Naive thymus-derived CD8-positive, alpha-beta T cell (primary cell): Measurements from ENCODE around the gene SSBP2. TPM values are rescaled to one million over a fixed set of nuclear protein-coding genes. Genes with fewer than 3 reads are reported as not detected.

Experiments
- ATAC-seq, 2 donors: fragments of 150-1000 bp; cut with Tn5 transposase in 1 of 2; sonication (Bioruptor Pico), chemical (Tn5 transposase) in 1 of 2; 1 replicate in 1 of 2; 2 replicates in 1 of 2; pipeline ENCODE4 v1.10.0; 2021; ENCODE audit warnings: mild to moderate bottlenecking in 2 of 2, moderate library complexity in 2 of 2
- POLR2A ChIA-PET: fragments of 350-600 bp; sonication (Branson Sonifier 250); formaldehyde crosslinking; loops from one replicate; lab custom pipeline; 2021; ENCODE audit warnings: antibody characterized with exemption; lab: Charles Lee
- DNase-seq, 10 donors: peaks; one replicate each; pipeline versions ENCODE4 v3.0.0 to v3.0.0-alpha.2; 2020 to 2022
- H3K27ac Mint-ChIP-seq, 10 donors: one replicate each; pipeline ENCODE4 v1.8.0; 2020 to 2022; ENCODE audit warnings: mild to moderate bottlenecking in 10 of 10, mixed read lengths in 10 of 10, moderate library complexity in 4 of 10, inconsistent platforms in 1 of 10
- H3K27me3 Mint-ChIP-seq, 5 donors: one replicate each; pipeline ENCODE4 v1.8.0; 2021 to 2022; ENCODE audit warnings: mixed read lengths in 5 of 5
- H3K36me3 Mint-ChIP-seq, 3 donors: one replicate each; pipeline ENCODE4 v1.8.0; 2020 to 2022; ENCODE audit warnings: mixed read lengths in 3 of 3, mild to moderate bottlenecking in 2 of 3, inconsistent platforms in 1 of 3
- H3K4me1 Mint-ChIP-seq, 4 donors: one replicate each; pipeline ENCODE4 v1.8.0; 2021 to 2022; ENCODE audit warnings: mixed read lengths in 4 of 4
- H3K4me3 Mint-ChIP-seq, 10 donors: one replicate each; pipeline ENCODE4 v1.8.0; 2020 to 2022; ENCODE audit warnings: mild to moderate bottlenecking in 10 of 10, mixed read lengths in 10 of 10, moderate library complexity in 6 of 10, inconsistent platforms in 1 of 10
- H3K9me3 Mint-ChIP-seq, 9 donors: one replicate each; pipeline ENCODE4 v1.8.0; 2020 to 2022; ENCODE audit warnings: mixed read lengths in 9 of 9, mild to moderate bottlenecking in 3 of 9, inconsistent platforms in 1 of 9, moderate library complexity in 1 of 9
- polyA plus RNA-seq, 3 donors: library from polyadenylated mRNA; unstranded; fragments of 300-500 nt; fragmentation: Illumina TruSeq; gene quantifications; one replicate each; pipeline ENCODE4 v1.2.3, GENCODE V29; 2021
- total RNA-seq, 8 experiments: library from RNA in 2 of 8; stranded (reverse) in 2 of 8; gene quantifications; one replicate each; pipeline ENCODE4 v1.2.3 and lab custom pipeline; 2021 to 2026

Gene SSBP2
- total and polyA plus RNA-seq, 5 experiments from 2014 or later = 36.4 to 43.8 (median 40.2) TPM

DNA sequence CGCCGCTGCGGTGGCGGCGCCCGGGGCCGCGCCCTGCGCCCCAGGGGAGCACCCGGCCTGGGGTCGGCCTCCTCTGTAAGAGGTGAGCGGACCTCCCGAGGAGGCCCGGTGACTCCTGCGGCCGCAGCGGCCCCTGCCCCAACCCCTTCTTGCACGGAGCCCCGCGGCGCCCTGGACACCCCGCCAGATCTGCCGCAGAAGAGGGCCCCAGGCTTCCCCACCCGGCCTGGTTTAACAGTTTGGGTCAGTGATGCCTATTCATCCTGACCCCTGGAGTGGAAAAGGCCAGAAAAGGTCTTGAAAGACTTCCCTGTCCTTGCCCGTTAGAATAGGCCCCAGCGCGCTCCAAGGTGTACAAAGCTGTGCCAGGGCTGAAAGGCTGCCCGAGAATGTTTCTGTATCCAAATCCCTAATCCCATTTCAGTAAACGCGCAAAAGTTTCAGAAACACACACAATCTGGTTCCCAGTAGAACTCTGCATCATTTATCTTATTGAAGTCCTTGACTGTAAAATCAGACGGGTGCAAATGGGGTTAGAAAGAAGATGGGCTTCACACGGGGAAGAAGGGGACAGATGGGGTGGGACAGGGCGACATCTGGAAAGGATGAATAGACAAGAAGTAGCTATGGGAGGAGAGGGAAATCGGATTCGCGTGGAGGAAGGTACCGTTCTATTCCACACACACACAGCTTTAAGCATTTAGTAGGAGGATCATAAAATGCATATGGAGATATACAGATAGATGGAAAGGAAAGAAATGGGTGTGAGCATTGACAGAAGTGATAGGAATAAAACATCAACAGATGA lies 1.1 kb upstream of the SSBP2 start:
- peak in 4 of 10 donors; percentile 3 to 63 (median 12) for DNase-seq
- Mint-ChIP-seq H3K27me3 (no peaks in the 10 kb centered on the region), H3K36me3 (no peaks in the 10 kb centered on the region), H3K9me3 (peaks cover 0 to 3% (median 0%) of the 10 kb centered on the region in 9 donors), H3K27ac (peak overlapping the region; percentile 7 to 98 (median 64)), H3K4me1 (peaks cover 10 to 35% (median 31%) of the 10 kb centered on the region in 4 donors), H3K4me3 (peak overlapping the region; percentile 75 to 99 (median 90))
- POLR2A ChIA-PET = interaction anchor here (0.7 to 4.3 kb wide), 7 partner anchors 7 to 1771 kb away, joined by 3 to 190 read pairs (median 7); no protein-coding TSS in a partner anchor
- no peak for ATAC-seq

DNA sequence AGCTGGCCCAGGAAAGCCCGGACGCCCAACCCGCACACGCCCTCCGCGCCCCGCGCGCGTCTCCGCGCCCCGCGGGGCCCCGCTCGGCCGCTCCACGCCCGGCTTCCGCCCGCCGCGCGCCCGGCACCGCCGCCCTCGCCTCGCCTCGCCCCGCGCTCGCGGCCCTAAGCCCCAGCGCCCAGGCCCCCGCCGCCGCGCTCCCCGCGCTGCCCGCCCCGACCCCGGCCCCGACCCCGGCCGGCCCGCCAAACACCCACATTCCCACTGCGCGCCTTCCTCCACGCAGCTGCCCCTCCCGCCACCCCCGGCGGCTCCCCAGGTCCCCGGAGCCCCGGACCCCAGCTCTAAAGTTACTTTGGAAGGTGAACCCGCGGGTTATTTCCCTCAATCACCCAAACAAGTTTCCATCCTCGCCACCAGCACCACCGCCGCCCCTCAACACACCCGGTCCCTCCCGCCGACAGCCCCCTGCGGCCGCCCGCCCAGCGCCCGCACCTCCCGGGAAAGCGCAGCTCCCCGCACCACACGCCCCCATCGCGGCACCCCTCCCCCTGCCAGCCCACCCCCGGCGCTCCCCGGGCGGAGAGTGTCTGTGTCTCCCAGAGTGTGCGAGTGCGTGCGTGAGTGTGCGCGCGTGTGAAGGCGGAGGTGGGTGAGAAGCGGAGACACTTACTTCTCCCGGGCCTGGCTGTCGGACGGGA lies 439 bp downstream of the SSBP2 start:
- Mint-ChIP-seq H3K36me3 (no peaks in the 10 kb centered on the region), H3K9me3 (peaks cover 0 to 3% (median 0%) of the 10 kb centered on the region in 9 donors), H3K4me3 (peak overlapping the region; percentile 85 to 99 (median 92)), H3K27me3 (no peaks in the 10 kb centered on the region), H3K4me1 (peaks cover 15 to 47% (median 43%) of the 10 kb centered on the region in 4 donors), H3K27ac (peak overlapping the region; percentile 64 to 98 (median 96))
- DNase-seq (peak in 7 of 10 donors; percentile 25 to 48 (median 30)), ATAC-seq (peak; percentile 9 to 22)
- POLR2A ChIA-PET = interaction anchor here (0.5 to 4.3 kb wide), 18 partner anchors 9 to 783 kb away, joined by 3 to 190 read pairs (median 5); partner anchors contain the start of genes ATG10, RPS23 and ZCCHC9

DNA sequence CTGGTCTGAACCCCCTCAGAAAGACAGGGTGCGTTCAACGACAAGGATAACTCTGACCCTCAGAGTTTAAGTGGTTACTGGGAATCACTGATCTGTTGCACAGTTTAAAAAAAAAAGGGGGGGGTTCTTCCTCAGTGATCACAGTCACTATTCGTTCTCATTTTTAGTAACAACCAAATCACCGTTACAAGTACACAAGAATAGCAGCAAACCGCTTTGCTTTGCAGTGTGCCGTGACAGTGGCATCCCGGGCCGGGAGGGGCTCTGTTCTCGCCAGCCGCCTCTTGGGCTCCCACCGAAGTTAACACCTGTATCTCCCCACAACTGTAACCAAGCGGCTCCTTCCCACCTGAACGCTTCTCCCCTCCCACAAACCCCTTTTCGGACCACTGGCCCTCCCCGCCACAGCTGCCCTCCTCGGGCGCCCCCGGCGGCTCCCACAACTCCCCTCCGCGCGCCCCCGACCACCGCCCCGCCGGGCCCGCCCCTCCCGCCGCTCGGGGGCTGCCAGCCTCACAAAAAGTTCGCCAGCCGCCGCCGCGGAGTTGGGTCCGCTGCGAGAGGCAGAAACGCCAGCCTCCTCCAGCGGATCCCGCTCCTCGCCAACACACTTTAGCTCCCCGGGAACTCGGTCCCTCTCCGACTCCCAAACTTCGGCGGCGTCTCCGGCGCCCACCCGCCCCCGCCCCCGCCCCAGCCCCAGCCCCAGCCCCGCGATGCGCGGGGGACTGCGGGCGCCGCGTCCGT lies 1.2 kb downstream of the SSBP2 start:
- Mint-ChIP-seq H3K4me1 (peaks cover 15 to 50% (median 43%) of the 10 kb centered on the region in 4 donors), H3K36me3 (no peaks in the 10 kb centered on the region), H3K4me3 (peak overlapping the region; percentile 92 to 99 (median 96)), H3K27me3 (no peaks in the 10 kb centered on the region), H3K9me3 (peaks cover 0 to 3% (median 0%) of the 10 kb centered on the region in 9 donors), H3K27ac (peak overlapping the region; percentile 87 to 98 (median 92))
- DNase-seq = peak; percentile 35 to 79 (median 53)
- POLR2A ChIA-PET = interaction anchor here (0.6 to 4.3 kb wide), 10 partner anchors 8 to 529 kb away, joined by 4 to 190 read pairs (median 6); partner anchors contain the start of genes ATG10, RPS23 and ZCCHC9
- peak; percentile 24 to 29 for ATAC-seq

DNA sequence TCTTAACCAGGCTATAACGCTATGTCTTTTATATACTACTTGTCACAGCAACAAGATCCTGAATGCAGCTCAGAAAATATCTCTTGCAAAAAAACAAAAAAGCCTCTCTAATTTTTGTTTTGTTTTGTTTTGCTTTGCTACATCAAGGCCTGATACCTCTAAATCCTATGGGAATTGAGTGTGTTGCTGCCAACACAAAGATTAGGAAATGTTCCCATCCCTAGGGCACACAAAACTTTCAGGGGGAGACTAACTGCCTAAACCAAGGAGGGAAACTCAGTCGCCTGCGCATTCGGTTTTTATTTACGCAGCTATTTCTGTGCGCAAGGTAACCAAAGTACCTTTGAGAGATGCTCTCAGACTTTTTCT lies 1.7 kb downstream of the SSBP2 start:
- POLR2A ChIA-PET = interaction anchor here (2.6 to 4.3 kb wide), 2 partner anchors 102 to 222 kb away, joined by 24 to 190 read pairs; partner anchors contain the start of gene ATG10
- ATAC-seq (peak in 1 of 2 donors; percentile 0), DNase-seq (peak in 6 of 10 donors; percentile 5 to 43 (median 18))
- Mint-ChIP-seq H3K4me3 (peak overlapping the region; percentile 92 to 99 (median 96)), H3K27me3 (no peaks in the 10 kb centered on the region), H3K36me3 (no peaks in the 10 kb centered on the region), H3K4me1 (peaks cover 15 to 51% (median 44%) of the 10 kb centered on the region in 4 donors), H3K27ac (peak overlapping the region; percentile 87 to 98 (median 92)), H3K9me3 (peaks cover 0 to 3% (median 0%) of the 10 kb centered on the region in 9 donors)

DNA sequence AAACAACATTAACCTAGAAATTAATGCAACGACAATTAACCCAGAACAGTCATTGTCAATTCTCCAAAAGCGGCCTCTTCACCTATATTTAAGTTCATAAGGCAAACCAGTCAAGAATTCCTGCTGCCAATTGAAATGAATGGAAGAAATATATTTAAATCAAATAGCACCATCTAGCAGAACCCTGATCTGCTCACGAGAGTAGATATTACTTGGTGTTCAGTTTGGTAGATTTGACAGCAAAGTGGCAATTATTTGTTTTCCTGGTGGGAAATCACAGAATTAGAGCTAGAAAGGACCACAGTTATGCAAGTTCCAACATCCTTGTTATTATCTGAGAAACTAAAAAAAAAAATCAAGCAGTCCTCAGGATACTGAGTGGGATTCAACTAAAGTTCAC lies 2.3 kb downstream of the SSBP2 start:
- ATAC-seq (no peak), DNase-seq (no peak)
- peaks cover 0 to 3% (median 0%) of the 10 kb centered on the region in 9 donors for H3K9me3 Mint-ChIP-seq
- no peaks in the 10 kb centered on the region for H3K27me3 Mint-ChIP-seq
- POLR2A ChIA-PET = interaction anchor here (4.3 kb wide), 1 partner anchor 102 kb away, joined by 190 read pairs; no protein-coding TSS in a partner anchor
- peaks cover 18 to 55% (median 48%) of the 10 kb centered on the region in 4 donors for H3K4me1 Mint-ChIP-seq
- H3K36me3 Mint-ChIP-seq = no peaks in the 10 kb centered on the region
- peak overlapping the region; percentile 92 to 99 (median 96) for H3K4me3 Mint-ChIP-seq
- H3K27ac Mint-ChIP-seq = peak overlapping the region in 6 of 10 donors; percentile 68 to 98 (median 90)

DNA sequence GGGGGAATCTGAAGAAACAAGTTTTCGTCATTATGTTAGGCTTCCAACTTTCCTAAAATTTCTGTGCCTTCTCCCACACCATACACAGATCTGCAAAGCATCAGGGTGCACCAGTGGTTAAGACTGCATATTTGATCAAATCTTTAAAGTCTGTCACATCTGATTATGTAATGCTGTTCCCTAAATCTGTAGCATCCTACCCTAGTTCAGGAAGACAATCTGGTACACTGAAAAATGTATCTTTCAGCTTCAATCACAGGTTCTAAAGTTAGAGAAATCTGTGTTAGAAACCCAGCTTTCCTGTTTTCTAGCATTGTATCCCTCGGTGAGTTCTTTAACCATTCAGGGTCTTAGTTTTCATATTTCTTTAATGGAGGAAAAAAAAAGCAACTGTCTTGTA lies 3.9 kb downstream of the SSBP2 start:
- H3K4me1 Mint-ChIP-seq = peaks cover 16 to 50% (median 48%) of the 10 kb centered on the region in 4 donors
- H3K27me3 Mint-ChIP-seq = no peaks in the 10 kb centered on the region
- peaks cover 0 to 3% (median 2%) of the 10 kb centered on the region in 3 donors for H3K36me3 Mint-ChIP-seq
- peak overlapping the region in 1 of 10 donors; percentile 55 for H3K27ac Mint-ChIP-seq
- DNase-seq = no peak
- H3K9me3 Mint-ChIP-seq = peaks cover 0 to 3% (median 0%) of the 10 kb centered on the region in 9 donors
- peak overlapping the region in 2 of 10 donors; percentile 13 to 57 for H3K4me3 Mint-ChIP-seq
- POLR2A ChIA-PET = no interaction called here
- ATAC-seq = no peak

DNA sequence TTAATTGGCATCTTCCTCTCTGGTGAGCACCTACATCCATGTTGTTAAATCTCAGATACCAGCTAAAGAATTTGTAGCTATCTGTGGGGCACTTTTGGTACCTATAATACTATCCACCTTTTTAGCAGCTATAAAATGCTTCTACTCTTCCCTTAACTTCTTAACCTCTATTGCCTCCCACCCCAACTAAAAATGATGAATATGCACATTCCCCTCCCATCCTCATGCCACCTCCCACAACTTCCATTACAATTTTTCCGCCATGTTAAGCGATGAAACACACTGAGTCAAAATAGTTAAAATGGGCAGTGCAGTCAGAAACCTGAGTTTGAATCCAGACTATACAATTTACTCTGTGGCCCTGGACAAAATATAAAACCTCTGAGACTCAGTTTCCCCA lies 10.1 kb downstream of the SSBP2 start:
- H3K4me3 Mint-ChIP-seq = no peak overlapping the region
- peaks cover 0 to 6% (median 4%) of the 10 kb centered on the region in 3 donors for H3K36me3 Mint-ChIP-seq
- H3K27ac Mint-ChIP-seq = no peak overlapping the region
- H3K4me1 Mint-ChIP-seq = peaks cover 28 to 49% (median 41%) of the 10 kb centered on the region in 4 donors
- H3K9me3 Mint-ChIP-seq = no peaks in the 10 kb centered on the region
- POLR2A ChIA-PET = interaction anchor here (1.1 kb wide), 1 partner anchor 10 kb away, joined by 5 read pairs; the partner anchor contains the start of gene SSBP2
- H3K27me3 Mint-ChIP-seq = no peaks in the 10 kb centered on the region
- no peak for ATAC-seq
- DNase-seq = no peak

DNA sequence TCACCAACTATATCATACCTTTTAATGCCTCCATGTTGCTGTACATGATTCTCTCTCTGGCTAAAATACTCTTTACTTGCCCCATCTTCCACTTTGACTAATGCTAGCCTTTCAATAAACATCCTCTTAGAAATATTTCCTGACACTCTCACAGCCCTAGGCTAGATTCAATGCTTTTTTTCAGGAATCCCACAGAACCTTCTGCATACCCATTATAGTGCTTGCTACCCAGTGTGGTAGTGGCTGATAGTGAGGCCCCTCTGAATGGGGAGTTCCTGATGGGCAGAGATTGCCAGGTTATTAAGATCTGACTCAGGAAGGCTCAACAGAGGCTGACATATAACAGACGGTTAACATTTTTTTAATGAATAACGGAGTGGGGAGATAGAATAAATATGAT lies 11.6 kb downstream of the SSBP2 start:
- Mint-ChIP-seq H3K36me3 (peaks cover 0 to 11% (median 4%) of the 10 kb centered on the region in 3 donors), H3K4me3 (no peak overlapping the region), H3K27ac (no peak overlapping the region), H3K4me1 (peaks cover 30 to 53% (median 40%) of the 10 kb centered on the region in 4 donors), H3K27me3 (no peaks in the 10 kb centered on the region), H3K9me3 (no peaks in the 10 kb centered on the region)
- DNase-seq = no peak
- POLR2A ChIA-PET = no interaction called here
- ATAC-seq = no peak

DNA sequence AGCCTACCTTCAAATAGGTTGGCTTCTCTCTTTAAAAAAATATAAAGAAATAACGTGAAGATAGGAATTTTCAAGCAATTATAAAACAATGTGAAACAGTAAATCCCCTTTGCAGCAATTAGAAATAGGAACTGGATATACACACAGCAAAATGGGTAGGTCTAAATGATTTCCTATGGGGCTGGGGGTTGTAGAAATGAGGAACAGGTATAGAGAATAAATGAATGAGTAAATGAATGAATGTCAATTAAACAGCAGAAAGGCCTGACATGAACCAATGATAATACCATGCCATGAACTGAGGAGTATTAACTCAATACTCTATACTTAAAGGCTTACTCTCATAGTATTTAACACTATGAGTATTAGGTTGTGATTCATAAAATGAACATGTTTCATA lies 21.6 kb downstream of the SSBP2 start:
- Mint-ChIP-seq H3K36me3 (peaks cover 0 to 1% (median 0%) of the 10 kb centered on the region in 3 donors), H3K4me3 (no peak overlapping the region), H3K27me3 (no peaks in the 10 kb centered on the region), H3K27ac (no peak overlapping the region), H3K4me1 (peaks cover 20 to 45% (median 38%) of the 10 kb centered on the region in 4 donors), H3K9me3 (no peaks in the 10 kb centered on the region)
- POLR2A ChIA-PET = no interaction called here
- no peak for DNase-seq
- ATAC-seq = no peak

DNA sequence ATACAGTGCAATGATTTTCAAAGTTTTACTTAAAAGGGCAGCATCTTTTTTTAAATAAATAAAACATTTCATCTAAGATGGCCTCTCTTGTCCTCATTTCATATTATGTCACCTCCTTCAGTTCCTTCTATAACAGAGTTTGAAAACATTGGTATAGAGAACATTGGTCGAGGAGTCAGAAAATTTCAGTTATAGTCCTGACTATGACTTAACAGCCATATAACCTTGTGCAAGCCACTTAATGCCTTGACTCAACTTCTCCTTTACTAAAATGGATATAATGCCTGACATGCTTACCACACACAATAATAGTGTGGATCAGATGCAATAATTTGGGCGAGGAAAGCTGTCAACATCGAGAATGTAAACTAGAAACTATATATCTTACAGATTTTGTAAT lies 22.6 kb downstream of the SSBP2 start:
- no peaks in the 10 kb centered on the region for H3K9me3 Mint-ChIP-seq
- ATAC-seq (no peak), DNase-seq (no peak)
- H3K27ac Mint-ChIP-seq = no peak overlapping the region
- peaks cover 20 to 43% (median 37%) of the 10 kb centered on the region in 4 donors for H3K4me1 Mint-ChIP-seq
- no peak overlapping the region for H3K4me3 Mint-ChIP-seq
- no peaks in the 10 kb centered on the region for H3K36me3 Mint-ChIP-seq
- POLR2A ChIA-PET = no interaction called here
- no peaks in the 10 kb centered on the region for H3K27me3 Mint-ChIP-seq

DNA sequence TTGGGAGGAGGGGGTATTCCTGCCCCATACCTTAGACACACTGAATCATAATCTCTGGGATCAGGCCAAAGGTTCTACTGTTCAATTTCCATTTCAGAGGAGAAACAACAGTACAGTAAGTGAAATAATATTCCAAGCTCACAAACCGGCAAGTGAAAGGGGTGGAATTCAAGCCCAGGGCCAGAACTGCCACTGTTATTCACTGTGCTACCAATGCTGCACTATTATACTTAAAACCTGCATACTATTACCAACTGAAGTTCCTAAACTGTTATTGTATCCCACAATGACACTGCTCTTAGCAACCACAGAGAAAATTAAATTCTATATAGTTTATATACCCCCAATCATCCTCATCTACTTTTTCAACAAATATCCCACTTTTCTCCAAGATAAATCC lies 24.6 kb downstream of the SSBP2 start:
- H3K36me3 Mint-ChIP-seq = no peaks in the 10 kb centered on the region
- ATAC-seq (no peak), DNase-seq (no peak)
- H3K4me3 Mint-ChIP-seq = no peak overlapping the region
- H3K4me1 Mint-ChIP-seq = peaks cover 24 to 51% (median 49%) of the 10 kb centered on the region in 4 donors
- H3K27ac Mint-ChIP-seq = peak overlapping the region in 3 of 10 donors; percentile 7 to 72 (median 66)
- no peaks in the 10 kb centered on the region for H3K9me3 Mint-ChIP-seq
- POLR2A ChIA-PET = no interaction called here
- H3K27me3 Mint-ChIP-seq = no peaks in the 10 kb centered on the region
